Caco-2 (cell line): ENCODE data around the gene ZFP36. TPM values are rescaled to one million over a fixed set of nuclear protein-coding genes. Genes with fewer than 3 reads are reported as not detected.

ENCODE experiments used
- BruUV-seq: library from RNA; stranded (reverse); fragments of 400-500 nt; replicated peaks from 2 replicates; lab custom pipeline; 2021; lab: Mats Ljungman, UMichigan
- CTCF ChIA-PET: fragments of 300-600 bp; sonication (Branson Sonifier 250); formaldehyde crosslinking; loops from one replicate; lab custom pipeline; 2022; ENCODE audit warnings: antibody characterized with exemption; lab: Charles Lee
- POLR2A ChIA-PET: fragments of 300-600 bp; sonication (Branson Sonifier 250); formaldehyde crosslinking; loops from one replicate; lab custom pipeline; 2022; ENCODE audit warnings: antibody characterized with exemption; lab: Charles Lee
- DNase-seq, 2 experiments: peaks; one replicate each; pipeline versions ENCODE4 v3.0.0 to v3.0.0-alpha.2; 2020 to 2022
- H3K27me3 ChIP-seq: replicated peaks from 2 replicates; pipeline ENCODE4 v1.6.0; 2011; ENCODE audit warnings: low read length; ENCODE audit not compliant: control insufficient read depth, insufficient read depth
- H3K36me3 ChIP-seq: 2 replicates; pipeline ENCODE4 v1.5.1; 2011; ENCODE audit warnings: low read length; ENCODE audit not compliant: control insufficient read depth, insufficient read depth
- H3K4me1 ChIP-seq: fragments of 250-450 bp; sonication (Bioruptor Pico); 2 replicates; pipeline ENCODE4 v1.5.1; 2020; ENCODE audit warnings: mild to moderate bottlenecking
- H3K4me3 ChIP-seq: 2 replicates; pipeline ENCODE4 v1.5.1; 2011; ENCODE audit warnings: low read depth, mild to moderate bottlenecking, control low read depth, low read length
- H3K9me3 ChIP-seq: fragments of 250-450 bp; sonication (Bioruptor Pico); 2 replicates; pipeline ENCODE4 v1.5.1; 2020; ENCODE audit warnings: mild to moderate bottlenecking, moderate library complexity
- H3K27ac Mint-ChIP-seq: one replicate; pipeline ENCODE4 v1.8.0; 2022; ENCODE audit warnings: mixed read lengths; ENCODE audit not compliant: unreplicated experiment
- H3K27me3 Mint-ChIP-seq: one replicate; pipeline ENCODE4 v1.8.0; 2022; ENCODE audit warnings: mixed read lengths; ENCODE audit not compliant: insufficient read depth, unreplicated experiment
- H3K36me3 Mint-ChIP-seq: one replicate; pipeline ENCODE4 v1.8.0; 2022; ENCODE audit warnings: mild to moderate bottlenecking, mixed read lengths; ENCODE audit not compliant: insufficient read depth, unreplicated experiment
- H3K4me1 Mint-ChIP-seq: one replicate; pipeline ENCODE4 v1.8.0; 2022; ENCODE audit warnings: low read depth, mixed read lengths; ENCODE audit not compliant: unreplicated experiment
- H3K4me3 Mint-ChIP-seq: one replicate; pipeline ENCODE4 v1.8.0; 2022; ENCODE audit warnings: mild to moderate bottlenecking, moderate library complexity, mixed read lengths; ENCODE audit not compliant: unreplicated experiment
- H3K9me3 Mint-ChIP-seq: one replicate; pipeline ENCODE4 v1.8.0; 2022; ENCODE audit warnings: mixed read lengths; ENCODE audit not compliant: unreplicated experiment
- CTCF ChIP-seq, 2 experiments: fragments of 200-600 bp in 1 of 2; IDR thresholded peaks; 1 replicate in 1 of 2; 2 replicates in 1 of 2; pipeline versions ENCODE4 v1.5.1 to v1.8.0; 2011 to 2022; ENCODE audit warnings: antibody characterized with exemption in 1 of 2, control low read depth in 1 of 2, inconsistent platforms in 1 of 2, low read depth in 1 of 2, low read length in 1 of 2, mild to moderate bottlenecking in 1 of 2, moderate library complexity in 1 of 2; ENCODE audit not compliant: insufficient read depth in 1 of 2, severe bottlenecking in 1 of 2, unreplicated experiment in 1 of 2
- intact Hi-C: fragments of 100-400 bp; cut with micrococcal nuclease; formaldehyde crosslinking; loops from one replicate; pipeline ENCODE4 v1.10.0; 2022; ENCODE audit not compliant: unreplicated experiment
- total RNA-seq: library from RNA; stranded (reverse); gene quantifications from 2 replicates; pipeline ENCODE4 v1.2.3, GENCODE V29; 2022

The ZFP36 gene
- total RNA-seq, 1 experiment from 2014 or later: 25.8 TPM

DNA sequence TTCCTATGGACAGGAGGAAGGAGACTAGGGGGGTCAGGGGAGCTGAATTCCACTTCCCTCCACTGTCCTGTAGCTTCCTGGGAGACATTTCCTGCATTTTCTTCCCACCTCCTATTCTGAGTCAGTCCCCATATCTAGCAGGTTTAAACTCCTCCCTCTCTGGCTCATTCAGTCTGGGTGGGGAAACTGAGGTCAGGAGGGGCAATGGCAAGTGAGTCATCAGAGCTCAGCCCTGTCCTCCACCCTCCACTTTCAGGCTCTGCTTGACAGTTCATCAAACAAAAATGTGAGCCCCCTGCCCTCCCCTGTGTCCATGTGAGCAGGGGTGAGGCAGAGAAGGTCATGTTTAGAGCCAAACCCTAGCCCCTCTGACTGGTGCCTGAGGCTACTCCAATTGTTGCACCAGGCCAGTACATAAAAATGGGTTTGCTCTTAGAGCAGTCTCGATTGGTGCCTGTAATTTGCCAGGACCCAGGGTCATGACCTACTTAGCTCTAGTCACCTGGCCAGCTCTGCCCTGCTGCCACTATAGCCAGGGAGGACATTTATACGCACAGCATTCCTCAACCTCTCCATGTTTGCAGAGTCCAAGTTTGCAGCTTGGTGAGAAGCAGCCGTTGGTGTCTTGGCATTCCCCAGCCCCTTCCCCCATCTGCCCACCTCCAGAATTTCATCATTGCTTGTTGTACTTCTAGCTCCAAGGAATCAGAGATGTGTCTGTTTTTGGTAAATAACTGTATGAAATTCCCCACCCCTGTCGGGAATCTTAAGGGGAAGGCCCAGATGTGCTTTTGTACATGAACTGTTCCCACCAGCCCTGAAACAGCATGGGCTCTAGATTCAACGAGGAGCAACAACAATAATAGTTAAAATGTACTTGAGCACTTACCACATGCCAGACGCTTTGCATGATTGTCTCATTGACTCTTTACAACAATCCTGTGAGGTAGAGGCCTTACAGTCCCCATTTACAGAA is 43.7 kb upstream of the ZFP36 start:
- POLR2A ChIA-PET: no interaction called here
- BruUV-seq: no TSS peak
- TF ChIP-seq CTCF (IDR thresholded peaks at IDR 0.05; ENCODE audit: insufficient read depth in 1 of 2, low read depth in 1 of 2, low read length in 1 of 2, severe bottlenecking in 1 of 2, unreplicated experiment in 1 of 2): no peak
- H3K27me3 Mint-ChIP-seq: no peaks in the 10 kb centered on the region
- H3K27ac Mint-ChIP-seq: no peak overlapping the region
- H3K9me3 Mint-ChIP-seq: no peaks in the 10 kb centered on the region
- peaks cover 39% of the 10 kb centered on the region for H3K36me3 Mint-ChIP-seq
- Histone ChIP-seq H3K36me3 (peaks cover 7% of the 10 kb centered on the region), H3K27me3 (no peaks in the 10 kb centered on the region), H3K4me3 (no peak overlapping the region), H3K4me1 (no peaks in the 10 kb centered on the region), H3K9me3 (no peaks in the 10 kb centered on the region)
- intact Hi-C loops: no loop called here
- DNase-seq: no peak
- CTCF ChIA-PET: no interaction called here
- H3K4me1 Mint-ChIP-seq: no peaks in the 10 kb centered on the region
- no peak overlapping the region for H3K4me3 Mint-ChIP-seq

DNA sequence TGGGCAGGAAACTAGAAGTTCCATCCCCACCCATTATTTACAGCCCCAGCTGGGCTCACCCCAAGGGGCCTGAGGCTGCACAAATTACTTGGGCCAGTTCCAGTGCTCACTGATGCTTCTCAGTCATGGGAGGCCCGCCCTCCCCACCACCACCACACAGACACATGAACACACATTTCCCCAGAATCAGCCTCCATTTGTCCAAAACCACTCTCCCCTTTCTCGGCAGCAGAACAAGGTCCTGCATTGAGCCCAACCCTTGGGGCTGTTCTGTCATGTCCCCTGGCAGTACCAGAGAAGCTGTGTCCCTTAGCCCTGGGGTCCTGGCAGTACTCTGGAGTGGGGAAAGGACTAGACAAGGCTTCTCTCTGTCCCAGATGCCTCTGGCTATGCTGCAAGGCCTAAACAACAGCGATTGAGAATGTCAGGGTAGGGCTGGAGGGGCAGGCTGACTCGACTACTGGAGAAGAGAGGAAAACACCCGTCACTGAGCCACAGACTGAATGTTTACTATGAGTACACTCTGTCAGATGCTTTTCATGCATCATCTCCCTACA is 42.7 kb upstream of the ZFP36 start:
- H3K4me3 ChIP-seq: no peak overlapping the region
- ChIA-PET CTCF (interaction anchor here (0.5 kb wide), 1 partner anchor 33 kb away, joined by 3 read pairs; no protein-coding TSS in a partner anchor), POLR2A (no interaction called here)
- H3K27me3 ChIP-seq: no peaks in the 10 kb centered on the region
- intact Hi-C loops: no loop called here
- H3K9me3 ChIP-seq: no peaks in the 10 kb centered on the region
- no peaks in the 10 kb centered on the region for H3K27me3 Mint-ChIP-seq
- H3K4me3 Mint-ChIP-seq: no peak overlapping the region
- no peak for DNase-seq
- peaks cover 39% of the 10 kb centered on the region for H3K36me3 Mint-ChIP-seq
- H3K4me1 Mint-ChIP-seq: no peaks in the 10 kb centered on the region
- peaks cover 7% of the 10 kb centered on the region for H3K36me3 ChIP-seq
- H3K4me1 ChIP-seq: no peaks in the 10 kb centered on the region
- no TSS peak for BruUV-seq
- H3K9me3 Mint-ChIP-seq: no peaks in the 10 kb centered on the region
- no peak for TF ChIP-seq CTCF (IDR thresholded peaks at IDR 0.05; ENCODE audit: insufficient read depth in 1 of 2, low read depth in 1 of 2, low read length in 1 of 2, severe bottlenecking in 1 of 2, unreplicated experiment in 1 of 2)
- no peak overlapping the region for H3K27ac Mint-ChIP-seq

- BruUV-seq: no TSS peak
- Histone ChIP-seq H3K4me3 (no peak overlapping the region), H3K27me3 (no peaks in the 10 kb centered on the region), H3K9me3 (no peaks in the 10 kb centered on the region), H3K4me1 (no peaks in the 10 kb centered on the region), H3K36me3 (peaks cover 10% of the 10 kb centered on the region)
- Mint-ChIP-seq H3K36me3 (peaks cover 39% of the 10 kb centered on the region), H3K27me3 (no peaks in the 10 kb centered on the region), H3K9me3 (no peaks in the 10 kb centered on the region), H3K4me3 (no peak overlapping the region), H3K27ac (no peak overlapping the region), H3K4me1 (no peaks in the 10 kb centered on the region)
- no peak for DNase-seq
- ChIA-PET CTCF (no interaction called here), POLR2A (interaction anchor here (0.7 kb wide), 1 partner anchor 56 kb away, joined by 6 read pairs; no protein-coding TSS in a partner anchor)
- no peak for TF ChIP-seq CTCF (IDR thresholded peaks at IDR 0.05; ENCODE audit: insufficient read depth in 1 of 2, low read depth in 1 of 2, low read length in 1 of 2, severe bottlenecking in 1 of 2, unreplicated experiment in 1 of 2)
- intact Hi-C loops: no loop called here
Measured at GRCh38 chr19:39365531-39365930, 41.1 kb upstream of the ZFP36 start.
